H9 (cell line): ENCODE results near the gene AMBRA1. TPM values are rescaled to one million over a fixed set of nuclear protein-coding genes. Genes with fewer than 3 reads are reported as not detected.

Experiments
- DNase-seq: peaks from one replicate; pipeline ENCODE4 v3.0.0-alpha.2; 2017
- H2AFZ ChIP-seq: one replicate; pipeline ENCODE4 v1.6.1; 2013; ENCODE audit warnings: mild to moderate bottlenecking, low read length, control low read depth, moderate library complexity
- H2AK5ac ChIP-seq: 2 replicates; pipeline ENCODE4 v1.6.1; 2013; ENCODE audit warnings: low read length, control low read depth, mixed read lengths; ENCODE audit not compliant: insufficient read length
- H2BK120ac ChIP-seq: one replicate; pipeline ENCODE4 v1.6.1; 2013; ENCODE audit warnings: low read depth, mild to moderate bottlenecking, low read length, control low read depth, inconsistent platforms; ENCODE audit not compliant: poor library complexity, severe bottlenecking
- H2BK12ac ChIP-seq: 2 replicates; pipeline ENCODE4 v1.6.1; 2013; ENCODE audit warnings: low read length, control low read depth, mixed read lengths, low read depth; ENCODE audit not compliant: insufficient read length
- H2BK15ac ChIP-seq: 2 replicates; pipeline ENCODE4 v1.6.1; 2013; ENCODE audit warnings: low read depth, low read length, control low read depth
- H2BK20ac ChIP-seq: one replicate; pipeline ENCODE4 v1.6.1; 2013; ENCODE audit warnings: low read depth, mild to moderate bottlenecking, low read length, control low read depth, inconsistent platforms; ENCODE audit not compliant: poor library complexity, severe bottlenecking
- H2BK5ac ChIP-seq: 2 replicates; pipeline ENCODE4 v1.6.1; 2013; ENCODE audit warnings: low read length, control low read depth, mixed read lengths; ENCODE audit not compliant: insufficient read length
- H3K14ac ChIP-seq: 2 replicates; pipeline ENCODE4 v1.6.1; 2013; ENCODE audit warnings: low read length, control low read depth; ENCODE audit not compliant: insufficient read depth
- H3K18ac ChIP-seq: 2 replicates; pipeline ENCODE4 v1.6.1; 2013; ENCODE audit warnings: low read depth, mild to moderate bottlenecking, mixed read lengths, low read length, control low read depth; ENCODE audit not compliant: insufficient read length
- H3K23ac ChIP-seq: 2 replicates; pipeline ENCODE4 v1.6.1; 2013; ENCODE audit warnings: low read length, control low read depth, mixed read lengths, low read depth; ENCODE audit not compliant: insufficient read length
- H3K23me2 ChIP-seq: 2 replicates; pipeline ENCODE4 v1.6.1; 2013; ENCODE audit warnings: low read depth, mild to moderate bottlenecking, mixed read lengths, low read length, control low read depth; ENCODE audit not compliant: insufficient read length, poor library complexity, severe bottlenecking
- H3K27ac ChIP-seq: 2 replicates; pipeline ENCODE4 v1.5.1; 2013; ENCODE audit warnings: low read length, control low read depth, mixed read lengths, low read depth; ENCODE audit not compliant: insufficient read length
- H3K27me3 ChIP-seq: 2 replicates; pipeline ENCODE4 v1.6.1; 2013; ENCODE audit warnings: low read length, control low read depth, inconsistent platforms; ENCODE audit not compliant: insufficient read depth
- H3K4ac ChIP-seq: 2 replicates; pipeline ENCODE4 v1.6.1; 2013; ENCODE audit warnings: low read depth, mild to moderate bottlenecking, control low read depth, inconsistent platforms, low read length, moderate library complexity
- H3K4me1 ChIP-seq: 2 replicates; pipeline ENCODE4 v1.6.1; 2013; ENCODE audit warnings: low read length, control low read depth, inconsistent platforms; ENCODE audit not compliant: insufficient read depth
- H3K4me2 ChIP-seq: 2 replicates; pipeline ENCODE4 v1.6.1; 2013; ENCODE audit warnings: low read length, control low read depth, mixed read lengths; ENCODE audit not compliant: insufficient read length, insufficient read depth
- H3K56ac ChIP-seq: 2 replicates; pipeline ENCODE4 v1.6.1; 2013; ENCODE audit warnings: low read depth, mild to moderate bottlenecking, mixed read lengths, low read length, control low read depth; ENCODE audit not compliant: insufficient read length
- H3K79me1 ChIP-seq: 2 replicates; pipeline ENCODE4 v1.6.1; 2013; ENCODE audit warnings: low read depth, mild to moderate bottlenecking, moderate library complexity, low read length, control low read depth, inconsistent platforms; ENCODE audit not compliant: insufficient read depth, poor library complexity, severe bottlenecking
- H3K79me2 ChIP-seq: 2 replicates; pipeline ENCODE4 v1.6.1; 2013; ENCODE audit warnings: low read length, control low read depth, inconsistent platforms; ENCODE audit not compliant: insufficient read depth
- H3K9ac ChIP-seq: 2 replicates; pipeline ENCODE4 v1.6.1; 2013; ENCODE audit warnings: low read length, control low read depth, mixed read lengths; ENCODE audit not compliant: insufficient read length; ENCODE audit errors: extremely low read depth
- H3K9me3 ChIP-seq: one replicate; pipeline ENCODE4 v1.6.1; 2013; ENCODE audit warnings: low read depth, low read length, inconsistent platforms; ENCODE audit not compliant: control insufficient read depth
- H3T11ph ChIP-seq: one replicate; pipeline ENCODE4 v1.6.1; 2013; ENCODE audit warnings: mild to moderate bottlenecking, low read length, control low read depth, inconsistent platforms
- H4K20me1 ChIP-seq: one replicate; pipeline ENCODE4 v1.6.1; 2013; ENCODE audit not compliant: control insufficient read depth, insufficient read length, insufficient read depth
- H4K5ac ChIP-seq: 2 replicates; pipeline ENCODE4 v1.6.1; 2013; ENCODE audit warnings: low read depth, mild to moderate bottlenecking, mixed read lengths, low read length, control low read depth; ENCODE audit not compliant: insufficient read length
- H4K8ac ChIP-seq: replicated peaks from 2 replicates; pipeline ENCODE4 v1.6.1; 2013; ENCODE audit warnings: low read length, control low read depth, mixed read lengths, low read depth; ENCODE audit not compliant: insufficient read length
- H4K91ac ChIP-seq: 2 replicates; pipeline ENCODE4 v1.6.1; 2013; ENCODE audit warnings: low read depth, mild to moderate bottlenecking, moderate library complexity, mixed read lengths, low read length, control low read depth; ENCODE audit not compliant: insufficient read length
- H3K27ac Mint-ChIP-seq, 3 experiments: 2 replicates in 2 of 3; 3 replicates in 1 of 3; pipeline ENCODE4 v1.8.0; 2020 to 2021; ENCODE audit warnings: mixed read lengths in 3 of 3, mild to moderate bottlenecking in 1 of 3, moderate library complexity in 1 of 3
- H3K27me3 Mint-ChIP-seq: 2 replicates; pipeline ENCODE4 v1.8.0; 2021; ENCODE audit warnings: low read depth, mild to moderate bottlenecking, moderate library complexity, mixed read lengths
- H3K36me3 Mint-ChIP-seq, 3 experiments: 2 replicates in 2 of 3; 3 replicates in 1 of 3; pipeline ENCODE4 v1.8.0; 2020 to 2021; ENCODE audit warnings: low read depth in 3 of 3, mixed read lengths in 3 of 3; ENCODE audit not compliant: insufficient read depth in 1 of 3
- H3K4me1 Mint-ChIP-seq, 2 experiments: 2 replicates each; pipeline ENCODE4 v1.8.0; 2020; ENCODE audit warnings: mixed read lengths in 2 of 2
- H3K4me3 Mint-ChIP-seq, 2 experiments: 2 replicates in 1 of 2; 3 replicates in 1 of 2; pipeline ENCODE4 v1.8.0; 2020 to 2021; ENCODE audit warnings: mild to moderate bottlenecking in 2 of 2, mixed read lengths in 2 of 2, moderate library complexity in 1 of 2
- H3K9me3 Mint-ChIP-seq, 2 experiments: 2 replicates in 1 of 2; 3 replicates in 1 of 2; pipeline ENCODE4 v1.8.0; 2020; ENCODE audit warnings: mild to moderate bottlenecking in 2 of 2, mixed read lengths in 2 of 2, moderate library complexity in 1 of 2
- WGBS: extraction: QIAGEN DNeasy Blood & Tissue Kit; methylation state at CpG from one replicate; pipeline ENCODE4 v1.1.7; 2013; ENCODE audit warnings: missing lambda C conversion rate, low lambda C conversion rate, mixed read lengths; ENCODE audit not compliant: insufficient read length; ENCODE audit errors: extremely low coverage; 5-methylcytosine and 5-hydroxymethylcytosine counted together
- total RNA-seq: library from RNA; stranded (reverse); gene quantifications from 2 replicates; pipeline ENCODE4 v1.2.1, GENCODE V29; 2021
- TF ChIP-seq, protein P1 (sequence below): fragments of 200-600 bp; sonication (generic); conservative IDR thresholded peaks from 3 replicates; pipeline ENCODE4 v1.8.0; 2021; ENCODE audit warnings: antibody characterized with exemption, mild to moderate bottlenecking

Gene AMBRA1
- total RNA-seq, 1 experiment from 2014 or later, result 37.5 TPM

DNA sequence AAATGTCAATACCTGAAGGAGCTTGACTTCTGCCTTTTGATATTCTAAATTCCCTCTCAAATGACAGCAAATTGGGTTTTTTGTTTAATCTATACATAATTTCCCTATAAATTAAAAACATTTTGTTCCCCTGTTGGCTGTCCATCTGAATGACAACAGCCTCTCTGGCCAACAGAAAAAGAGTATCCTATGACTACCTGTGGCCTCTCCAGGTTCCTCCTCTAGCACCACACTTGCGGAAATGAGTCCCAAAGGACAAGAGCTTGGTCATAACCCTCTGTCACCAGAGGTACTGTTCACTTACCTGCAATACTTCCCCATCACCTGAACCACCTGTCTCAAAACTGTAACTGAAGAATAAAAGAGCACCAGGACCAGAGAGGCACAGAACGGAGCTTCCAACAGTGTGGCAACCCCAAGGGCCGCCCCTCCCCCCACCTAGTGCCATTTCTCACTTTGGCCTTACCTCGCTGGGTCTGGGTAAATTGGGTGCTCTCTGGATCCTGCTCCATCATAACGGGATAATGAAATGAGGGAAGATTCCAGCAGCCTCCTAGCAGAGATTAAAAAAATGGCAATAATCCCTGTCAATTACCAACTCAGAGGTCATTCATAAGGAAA lies 81.5 kb downstream of the AMBRA1 start:
- no peak for DNase-seq
- H3K79me2 ChIP-seq, result no peaks in the 10 kb centered on the region
- Mint-ChIP-seq H3K36me3 (peaks cover 8 to 10% (median 9%) of the 10 kb centered on the region in 3 experiments), H3K4me1 (peaks cover 30 to 34% of the 10 kb centered on the region in 2 experiments), H3K27ac (peak overlapping the region in 2 of 3 experiments; percentile 54 to 57; a peak in 5 of 7 replicates), H3K27me3 (no peaks in the 10 kb centered on the region), H3K9me3 (no peaks in the 10 kb centered on the region), H3K4me3 (no peak overlapping the region; a peak in 2 of 5 replicates)
- H3K27ac ChIP-seq, result no peak overlapping the region
- no peaks in the 10 kb centered on the region for H3K23me2 ChIP-seq
- no peak overlapping the region for H4K5ac ChIP-seq
- no peak overlapping the region for H4K8ac ChIP-seq
- H4K91ac ChIP-seq, result no peak overlapping the region
- H3K9ac ChIP-seq, result no peak overlapping the region
- no peak overlapping the region for H3K23ac ChIP-seq
- H3T11ph ChIP-seq, result no peak overlapping the region
- no peak overlapping the region for H2BK15ac ChIP-seq
- H3K9me3 ChIP-seq, result no peaks in the 10 kb centered on the region
- no peaks in the 10 kb centered on the region for H4K20me1 ChIP-seq
- no peak overlapping the region for H2AFZ ChIP-seq
- WGBS, result no CpG with 5 or more reads among the region's 5 CpGs
- no peak overlapping the region for H3K18ac ChIP-seq
- no peak overlapping the region for H2AK5ac ChIP-seq
- no peaks in the 10 kb centered on the region for H3K79me1 ChIP-seq
- TF ChIP-seq, protein P1, sequence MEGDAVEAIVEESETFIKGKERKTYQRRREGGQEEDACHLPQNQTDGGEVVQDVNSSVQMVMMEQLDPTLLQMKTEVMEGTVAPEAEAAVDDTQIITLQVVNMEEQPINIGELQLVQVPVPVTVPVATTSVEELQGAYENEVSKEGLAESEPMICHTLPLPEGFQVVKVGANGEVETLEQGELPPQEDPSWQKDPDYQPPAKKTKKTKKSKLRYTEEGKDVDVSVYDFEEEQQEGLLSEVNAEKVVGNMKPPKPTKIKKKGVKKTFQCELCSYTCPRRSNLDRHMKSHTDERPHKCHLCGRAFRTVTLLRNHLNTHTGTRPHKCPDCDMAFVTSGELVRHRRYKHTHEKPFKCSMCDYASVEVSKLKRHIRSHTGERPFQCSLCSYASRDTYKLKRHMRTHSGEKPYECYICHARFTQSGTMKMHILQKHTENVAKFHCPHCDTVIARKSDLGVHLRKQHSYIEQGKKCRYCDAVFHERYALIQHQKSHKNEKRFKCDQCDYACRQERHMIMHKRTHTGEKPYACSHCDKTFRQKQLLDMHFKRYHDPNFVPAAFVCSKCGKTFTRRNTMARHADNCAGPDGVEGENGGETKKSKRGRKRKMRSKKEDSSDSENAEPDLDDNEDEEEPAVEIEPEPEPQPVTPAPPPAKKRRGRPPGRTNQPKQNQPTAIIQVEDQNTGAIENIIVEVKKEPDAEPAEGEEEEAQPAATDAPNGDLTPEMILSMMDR, result no peak
- H3K4me2 ChIP-seq, result no peak overlapping the region
- H2BK20ac ChIP-seq, result no peak overlapping the region
- no peak overlapping the region for H2BK120ac ChIP-seq
- H2BK12ac ChIP-seq, result no peak overlapping the region
- H3K14ac ChIP-seq, result no peak overlapping the region
- H3K4me1 ChIP-seq, result peaks cover 3% of the 10 kb centered on the region
- no peak overlapping the region for H2BK5ac ChIP-seq
- H3K27me3 ChIP-seq, result no peaks in the 10 kb centered on the region
- H3K4ac ChIP-seq, result no peak overlapping the region
- no peak overlapping the region for H3K56ac ChIP-seq
